Measurements from ENCODE around the gene WDR46.

Gene WDR46

DNA sequence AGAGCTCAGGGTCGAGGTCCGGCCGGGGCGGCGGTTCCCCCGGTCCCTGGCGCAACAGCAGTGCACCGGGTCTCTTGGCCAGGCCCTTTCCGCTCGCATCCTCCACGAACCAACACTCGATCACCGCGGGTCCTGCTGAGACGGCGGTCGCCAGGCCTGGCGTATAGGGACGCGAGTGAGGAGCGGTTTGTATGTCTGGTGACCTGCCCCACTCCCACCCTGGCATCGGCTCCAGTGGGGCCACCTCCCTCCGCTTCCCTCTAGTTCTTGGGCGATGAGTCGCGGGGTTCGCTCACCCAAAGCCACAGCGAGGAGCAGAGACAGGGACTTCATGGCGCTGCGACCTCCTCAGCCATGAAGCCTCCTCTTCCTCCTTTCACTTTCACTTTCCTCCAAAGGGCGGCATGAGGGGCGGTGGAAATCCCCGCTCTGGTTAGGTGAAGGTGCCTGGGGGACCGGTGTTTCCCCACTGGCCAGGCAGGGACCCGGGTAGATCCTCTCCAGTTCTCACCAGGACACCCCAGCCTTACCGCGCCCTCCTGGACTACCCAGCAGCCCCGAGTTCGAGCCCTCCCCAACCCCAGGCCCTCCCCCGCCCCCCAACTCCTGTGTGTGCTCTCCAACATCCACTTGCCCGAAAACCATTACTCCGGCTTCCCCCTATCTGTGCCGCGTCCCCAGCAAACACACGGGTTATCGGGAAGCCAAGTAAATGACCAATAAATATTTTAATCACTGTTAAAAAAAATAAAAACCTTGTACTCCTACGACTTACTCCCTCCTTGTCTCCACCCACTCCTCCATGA is 24.9 kb upstream of the WDR46 start, which contains the start of gene TAPBP:
Gene TAPBP (minus strand): TSS at position 370 of the 806 bp plus-strand sequence. CDS start 37 bp downstream, at position 333.
- peak; percentile 69 to 81 (median 76) for DNase-seq (ENCODE audit: low read depth in 3 of 3)

DNA sequence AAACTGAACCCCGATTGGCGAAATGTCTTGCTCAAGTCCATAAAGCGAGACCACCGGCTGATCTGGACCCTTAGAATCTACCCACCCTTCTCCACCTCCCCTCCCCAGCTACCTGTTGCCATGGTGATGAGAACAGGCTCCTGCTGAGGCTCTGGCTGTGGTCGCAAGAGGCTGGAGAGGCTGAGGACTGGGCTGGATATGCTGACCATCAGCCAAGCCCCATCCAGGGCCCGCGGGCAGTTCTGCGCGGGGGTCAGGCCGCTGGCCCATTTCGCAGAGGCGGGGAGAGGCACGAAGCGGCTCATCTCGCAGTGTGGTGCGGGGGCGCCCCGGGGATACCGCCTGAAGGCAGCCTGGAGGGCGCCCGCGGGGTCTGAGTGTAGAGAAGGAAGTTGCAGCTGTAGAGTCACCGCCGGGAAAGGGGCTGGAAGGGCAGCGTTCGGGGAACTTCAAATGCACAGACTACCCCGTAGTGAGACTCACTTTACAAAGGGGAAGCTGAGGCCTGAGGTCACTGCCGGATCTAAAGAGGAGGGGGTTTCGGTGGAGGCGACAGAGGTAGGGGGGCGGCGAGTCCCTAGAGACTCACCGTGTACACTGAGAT is 24.2 kb upstream of the WDR46 start:
- peak in 1 of 3 experiments; percentile 31 for DNase-seq (ENCODE audit: low read depth in 3 of 3)

DNA sequence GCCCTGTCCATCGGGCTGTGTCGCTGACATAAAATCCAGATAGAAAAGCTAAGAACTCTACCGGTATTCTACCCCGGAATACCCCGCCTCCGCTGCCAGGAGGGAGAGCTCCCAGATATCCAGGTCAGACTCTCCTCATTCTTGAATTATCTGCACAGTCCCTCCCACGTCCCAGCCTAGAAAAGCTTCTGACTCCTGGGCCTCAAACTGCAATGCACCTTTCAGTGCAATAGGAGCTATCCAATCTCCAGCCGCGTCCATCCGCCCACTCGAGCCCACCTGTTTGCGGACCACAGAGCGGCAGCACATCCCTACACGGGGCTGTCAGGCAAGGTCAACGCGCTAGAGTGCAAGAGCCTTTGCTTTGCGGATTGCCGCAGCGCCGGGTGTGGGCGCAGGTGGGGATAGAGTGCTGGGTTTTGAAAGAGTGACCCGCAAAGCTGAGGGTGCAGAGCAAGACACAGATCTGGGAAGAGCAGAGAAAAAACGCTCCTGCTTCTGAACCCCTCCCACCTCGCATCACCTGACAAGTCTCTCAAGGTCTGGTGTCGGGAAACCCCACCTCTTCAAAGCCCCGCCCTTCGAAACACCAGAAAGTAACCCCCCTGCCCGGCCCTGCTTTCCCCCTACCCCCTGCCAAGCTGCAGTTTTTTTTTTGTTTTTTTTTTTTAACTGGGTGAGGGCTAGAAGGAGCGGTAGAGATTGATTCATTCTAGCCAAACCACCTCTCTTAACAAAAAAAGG is 23.5 kb upstream of the WDR46 start:
- DNase-seq (ENCODE audit: low read depth in 3 of 3), result peak; percentile 56 to 74 (median 66)

DNA sequence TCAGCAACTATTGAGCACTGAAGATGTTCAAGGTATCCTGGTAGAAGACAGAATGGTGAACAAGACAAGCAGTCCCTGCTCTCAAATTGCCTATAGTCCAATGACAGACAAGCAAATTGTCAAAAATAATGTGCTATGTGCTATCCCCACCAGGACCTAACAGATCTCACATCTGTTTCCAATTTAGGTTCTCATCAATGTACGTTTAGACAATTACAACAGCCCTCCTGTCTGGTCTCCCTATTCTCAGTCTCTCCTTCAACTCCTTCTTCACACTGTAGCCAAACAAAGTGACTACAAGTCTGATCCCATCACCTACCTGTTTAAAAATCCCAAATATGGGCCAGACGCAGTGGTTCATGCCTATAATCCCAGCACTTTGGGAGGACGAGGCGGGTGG is 17.3 kb upstream of the WDR46 start:
- DNase-seq (ENCODE audit: low read depth in 3 of 3), result no peak

DNA sequence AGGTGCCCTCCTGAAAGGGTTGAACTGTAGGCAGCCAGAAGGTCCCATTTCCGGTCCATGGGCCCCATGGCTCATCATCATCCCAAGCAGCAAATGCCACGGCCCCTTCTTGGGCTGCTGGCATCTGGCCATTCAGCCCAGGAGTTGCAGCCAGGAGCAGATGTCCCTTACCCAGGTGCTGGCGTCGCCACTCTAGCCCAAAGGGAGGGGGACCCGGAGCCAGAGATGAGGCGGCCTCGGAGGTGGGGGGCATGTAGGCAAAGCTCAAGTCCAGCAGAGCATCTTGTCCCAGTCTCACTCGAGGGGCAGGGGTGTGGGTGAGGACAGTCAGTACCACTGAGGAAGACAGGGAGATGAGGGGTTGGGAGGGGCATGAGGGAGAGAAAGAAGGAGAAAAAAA is 16.0 kb upstream of the WDR46 start:
- no peak for DNase-seq (ENCODE audit: low read depth in 3 of 3)

DNA sequence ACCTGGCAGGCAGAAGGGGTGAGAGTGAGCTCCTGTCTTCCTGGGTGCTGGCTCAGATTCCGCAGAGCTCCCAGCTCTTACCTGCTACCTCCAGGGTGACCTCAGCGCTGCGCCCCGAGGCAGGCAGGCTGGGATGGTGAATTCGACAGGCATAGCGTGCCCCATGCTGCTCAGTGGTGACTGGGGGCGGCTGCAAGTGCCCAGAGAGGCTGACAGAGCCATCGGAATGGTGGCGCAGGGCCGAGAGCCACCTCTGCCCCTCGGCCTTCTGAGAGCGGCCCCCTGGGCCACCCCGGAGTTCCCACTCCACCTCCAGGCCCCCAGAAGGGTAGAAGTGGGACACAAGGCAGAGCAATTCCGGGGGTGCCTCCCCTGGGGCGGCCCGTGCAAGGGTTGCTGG is 15.2 kb upstream of the WDR46 start:
- no peak for DNase-seq (ENCODE audit: low read depth in 3 of 3)

DNA sequence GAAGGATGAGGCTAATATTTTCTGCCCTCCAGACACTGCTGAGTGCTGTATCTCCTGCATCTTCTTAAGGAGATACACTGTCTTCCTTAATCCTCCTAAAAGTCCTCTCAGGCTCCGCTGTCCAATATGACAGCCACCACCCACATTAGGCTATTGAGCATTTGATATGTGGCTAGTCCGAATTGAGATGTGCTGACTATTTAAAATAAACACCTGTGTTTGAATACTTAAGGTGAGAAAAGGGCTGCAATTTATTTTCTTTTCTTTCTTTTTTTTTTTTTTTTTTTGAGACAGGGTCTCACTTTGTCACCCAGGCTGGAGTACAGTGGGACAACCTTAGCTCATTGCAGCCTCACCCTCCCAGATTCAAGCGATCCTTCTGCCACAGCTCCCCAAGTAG is 12.8 kb upstream of the WDR46 start:
- DNase-seq (ENCODE audit: low read depth in 3 of 3), result no peak

DNA sequence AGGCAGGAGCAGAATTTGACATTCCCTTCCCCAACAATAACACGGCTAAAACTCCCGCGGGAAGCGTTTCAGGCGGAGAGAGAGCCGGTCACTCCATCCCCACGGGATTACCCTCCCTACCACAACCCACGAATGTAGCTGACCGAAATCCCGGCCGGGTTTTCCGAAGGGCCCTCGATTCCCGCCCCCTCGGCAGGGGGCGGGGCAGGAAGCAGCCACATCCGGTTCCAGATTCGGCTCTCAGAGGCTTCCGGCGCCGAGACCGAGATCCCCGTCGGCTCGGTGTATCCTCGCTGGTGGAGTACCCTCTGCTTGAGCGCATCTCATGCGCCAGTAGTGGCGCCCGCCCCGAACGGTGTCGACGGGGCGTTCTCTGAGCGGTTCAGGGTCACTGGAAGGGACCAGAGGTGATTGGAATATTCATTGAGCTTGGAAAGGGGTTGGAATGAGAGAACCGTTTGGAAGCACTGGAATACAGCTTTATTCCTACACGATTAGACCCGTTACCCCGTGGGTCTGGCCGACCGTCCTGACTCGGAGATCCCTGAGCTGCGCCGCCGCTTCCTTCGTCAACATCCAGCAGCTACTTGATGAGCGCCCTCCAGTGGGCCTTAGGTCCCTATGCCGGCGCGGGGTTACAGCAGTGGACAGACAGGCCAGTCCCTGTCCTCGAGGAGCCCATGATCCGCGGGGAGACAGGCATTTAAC is 10.4 kb upstream of the WDR46 start:
- DNase-seq (ENCODE audit: low read depth in 3 of 3), result peak; percentile 85 to 88 (median 88)

DNA sequence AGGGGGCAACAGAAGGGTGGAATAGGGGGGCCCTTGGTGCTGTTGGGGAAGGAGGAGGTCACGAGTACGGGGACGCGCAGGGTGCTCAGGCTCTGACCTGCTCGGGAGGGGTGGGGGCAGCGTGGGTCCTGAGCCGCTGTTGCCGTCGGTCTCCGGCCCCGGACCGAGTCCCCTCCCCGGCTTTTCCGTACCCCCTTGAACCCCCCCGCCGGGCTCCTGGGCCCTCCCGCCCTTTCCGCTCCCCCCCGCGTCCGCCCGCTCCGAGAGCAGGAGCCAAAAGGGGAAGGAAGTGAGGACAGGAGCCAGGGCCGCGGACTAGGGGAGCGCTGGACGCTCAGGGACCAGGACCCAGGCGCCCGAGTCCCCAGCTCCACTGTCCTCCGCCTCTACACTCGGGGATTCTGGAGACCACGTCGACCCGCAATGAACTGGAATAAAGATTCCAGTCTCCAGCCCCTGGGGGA is 9.8 kb upstream of the WDR46 start, which contains the start of gene RGL2:
Gene RGL2 (minus strand): TSS at position 170 of the 464 bp plus-strand sequence. CDS start 332 bp downstream, outside the sequence.
- peak; percentile 43 to 51 (median 47) for DNase-seq (ENCODE audit: low read depth in 3 of 3)

DNA sequence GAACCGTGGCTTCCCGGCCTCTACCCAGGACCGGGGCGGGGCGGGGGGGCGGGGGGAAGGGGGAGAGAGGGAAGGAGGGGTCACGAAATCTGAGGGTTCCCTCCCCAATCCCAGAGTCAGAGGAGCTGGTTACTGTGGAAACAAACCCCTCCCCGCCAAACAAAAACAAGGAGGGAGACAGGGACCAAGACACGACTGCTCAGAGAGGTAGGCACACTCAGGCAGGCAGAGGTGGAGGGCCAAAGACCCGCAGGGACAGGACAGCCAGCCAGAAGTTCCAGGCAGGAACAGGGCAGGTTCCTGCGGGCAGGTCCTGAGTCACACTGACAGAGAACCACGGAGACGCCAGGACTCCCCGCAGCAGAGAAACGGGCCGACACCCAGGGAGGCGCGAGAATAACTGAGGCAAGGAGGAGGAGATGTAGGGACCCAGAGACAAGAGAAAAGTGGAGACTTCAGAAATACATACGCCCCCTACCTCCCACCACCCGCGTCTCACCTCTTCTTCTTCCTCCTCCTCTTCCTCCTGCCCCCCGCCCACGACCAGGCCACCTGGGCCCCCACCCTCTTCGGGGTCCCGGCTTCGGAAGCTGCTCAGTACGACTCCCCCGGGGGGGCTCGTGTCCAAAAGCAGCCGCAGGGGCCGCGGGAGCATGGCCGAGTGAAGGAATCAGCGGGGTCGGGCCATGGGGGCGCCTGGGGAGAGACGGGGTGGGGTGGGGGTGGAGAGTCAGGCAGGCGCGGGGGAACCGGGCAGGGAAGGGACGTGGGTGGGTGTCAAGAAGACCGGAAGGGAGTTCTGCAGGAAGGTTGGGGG is 9.1 kb upstream of the WDR46 start:
- peak in 1 of 3 experiments; percentile 23 for DNase-seq (ENCODE audit: low read depth in 3 of 3)

DNA sequence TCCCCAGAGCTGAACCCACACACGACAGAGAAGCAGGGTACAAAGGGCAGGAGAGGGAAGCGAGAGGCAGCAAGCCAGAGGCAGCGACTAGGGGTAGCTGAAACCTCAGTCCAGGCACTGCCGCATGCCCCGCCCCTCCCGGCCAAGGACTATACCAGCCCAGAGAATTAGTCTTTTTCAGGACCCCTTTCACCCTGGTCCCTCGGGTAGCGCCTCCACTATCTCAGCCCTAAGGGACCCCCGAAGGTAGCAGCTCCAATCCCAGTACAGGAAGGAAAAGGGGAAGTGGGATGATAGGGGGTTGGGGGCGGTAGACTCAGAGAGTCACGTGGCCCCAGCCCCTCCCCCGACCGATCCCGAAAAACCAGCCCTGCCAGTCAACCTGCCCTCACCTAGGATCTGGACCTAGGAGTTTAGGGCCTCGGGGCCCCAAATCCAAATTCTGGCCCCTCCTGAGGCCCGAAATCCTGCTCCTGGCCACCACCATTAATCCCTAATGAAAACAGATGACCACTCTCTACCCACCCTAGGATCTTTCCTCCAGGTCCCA is 8.4 kb upstream of the WDR46 start:
- no peak for DNase-seq (ENCODE audit: low read depth in 3 of 3)

DNA sequence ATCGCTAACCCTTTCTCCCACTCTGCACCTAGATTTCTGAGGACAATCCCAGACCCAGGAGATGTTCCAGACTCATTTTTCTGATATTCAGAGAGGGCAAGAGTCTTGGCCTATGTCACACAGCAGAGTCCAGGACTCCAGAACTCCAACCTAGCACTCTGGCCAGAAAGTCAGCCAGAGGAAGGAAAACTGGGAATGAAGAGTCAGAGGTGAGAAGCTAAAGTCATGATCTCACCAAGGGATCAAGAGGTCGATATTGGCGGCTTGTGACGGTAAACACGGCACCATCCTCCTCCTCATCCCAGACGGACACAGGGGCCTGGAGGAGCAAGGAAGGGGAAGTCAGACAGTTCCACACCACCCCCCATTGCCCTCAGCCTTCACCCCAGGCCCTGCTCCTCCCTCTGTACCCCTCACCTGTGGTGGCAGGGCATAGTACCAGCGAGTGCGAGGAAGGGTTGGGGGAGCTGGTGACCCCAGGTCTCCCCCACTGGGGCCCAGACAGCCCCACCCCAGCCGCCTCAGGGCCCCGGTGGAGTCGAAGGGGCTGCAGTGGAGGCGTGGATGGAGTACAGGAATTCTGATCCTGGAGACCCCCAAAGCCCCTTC is 7.9 kb upstream of the WDR46 start:
- DNase-seq (ENCODE audit: low read depth in 3 of 3), result no peak

DNA sequence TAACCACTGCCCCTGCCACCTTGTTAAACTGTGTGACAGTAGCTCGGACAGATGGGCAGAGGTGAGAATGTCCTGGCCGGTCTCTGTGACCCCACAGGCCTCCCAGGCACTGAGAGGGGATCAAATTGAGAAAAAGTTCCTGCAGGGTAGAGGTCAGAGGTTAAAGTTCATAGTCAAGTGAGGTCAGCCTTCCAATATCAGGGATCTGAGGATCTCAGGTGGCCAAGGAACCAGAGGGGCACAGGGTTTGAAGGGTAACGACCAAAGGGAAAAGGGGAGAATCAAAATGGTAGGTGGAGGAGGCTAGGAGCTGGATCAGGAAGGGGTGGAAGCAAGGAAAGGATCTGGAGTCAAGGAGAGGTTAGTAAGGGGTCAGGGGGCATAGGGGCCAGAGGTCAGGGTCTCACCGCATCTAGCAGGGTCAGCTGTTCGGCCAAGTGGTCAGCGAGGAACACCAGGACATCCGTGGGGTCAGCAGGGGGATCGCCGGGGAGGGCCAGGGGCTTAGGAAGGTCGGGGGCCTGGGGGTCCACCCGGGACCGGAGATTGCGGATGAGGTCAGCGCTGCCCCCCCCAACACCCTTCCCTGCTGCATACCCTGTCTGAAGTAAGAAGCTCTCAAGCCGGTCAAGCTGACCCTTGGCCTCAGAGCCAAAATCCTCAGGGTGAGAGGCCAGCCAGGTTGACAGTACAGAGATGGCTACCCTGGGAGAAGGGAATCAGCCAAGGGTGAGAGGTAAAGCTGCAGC is 6.8 kb upstream of the WDR46 start:
- no peak for DNase-seq (ENCODE audit: low read depth in 3 of 3)

DNA sequence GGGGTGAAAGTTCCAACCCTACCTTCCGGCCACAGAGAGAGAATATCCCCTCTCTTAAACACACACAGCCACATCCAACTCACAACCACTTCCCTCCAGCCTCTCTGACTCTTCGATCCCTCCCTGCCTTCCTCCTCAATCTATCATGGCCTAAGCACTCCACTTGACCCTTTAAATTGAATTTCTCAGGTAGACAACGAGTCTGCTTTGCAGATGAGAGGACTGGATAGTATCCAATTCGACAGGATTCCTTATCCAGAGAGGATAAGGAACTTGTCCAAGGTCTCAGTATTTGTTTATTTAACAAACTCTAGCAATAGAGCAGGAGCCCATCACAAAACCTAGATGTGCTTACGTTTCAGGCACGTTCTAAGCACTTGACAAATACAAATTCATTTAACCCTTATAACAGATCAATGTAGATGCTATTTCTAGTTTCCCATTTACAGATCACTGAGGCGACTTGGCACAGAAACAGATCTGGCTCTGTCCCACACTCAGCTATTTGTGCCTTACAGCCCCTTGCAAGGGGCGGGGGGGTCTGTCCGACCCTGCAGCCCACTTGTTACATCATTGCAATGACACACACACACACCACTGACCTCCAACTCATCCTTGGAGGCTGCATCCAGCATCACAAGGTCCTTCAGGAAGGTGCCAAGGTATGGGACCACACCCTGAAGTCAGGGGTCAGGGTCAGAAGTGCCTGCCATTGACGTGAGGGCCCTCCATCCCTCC is 5.2 kb upstream of the WDR46 start:
- no peak for DNase-seq (ENCODE audit: low read depth in 3 of 3)

DNA sequence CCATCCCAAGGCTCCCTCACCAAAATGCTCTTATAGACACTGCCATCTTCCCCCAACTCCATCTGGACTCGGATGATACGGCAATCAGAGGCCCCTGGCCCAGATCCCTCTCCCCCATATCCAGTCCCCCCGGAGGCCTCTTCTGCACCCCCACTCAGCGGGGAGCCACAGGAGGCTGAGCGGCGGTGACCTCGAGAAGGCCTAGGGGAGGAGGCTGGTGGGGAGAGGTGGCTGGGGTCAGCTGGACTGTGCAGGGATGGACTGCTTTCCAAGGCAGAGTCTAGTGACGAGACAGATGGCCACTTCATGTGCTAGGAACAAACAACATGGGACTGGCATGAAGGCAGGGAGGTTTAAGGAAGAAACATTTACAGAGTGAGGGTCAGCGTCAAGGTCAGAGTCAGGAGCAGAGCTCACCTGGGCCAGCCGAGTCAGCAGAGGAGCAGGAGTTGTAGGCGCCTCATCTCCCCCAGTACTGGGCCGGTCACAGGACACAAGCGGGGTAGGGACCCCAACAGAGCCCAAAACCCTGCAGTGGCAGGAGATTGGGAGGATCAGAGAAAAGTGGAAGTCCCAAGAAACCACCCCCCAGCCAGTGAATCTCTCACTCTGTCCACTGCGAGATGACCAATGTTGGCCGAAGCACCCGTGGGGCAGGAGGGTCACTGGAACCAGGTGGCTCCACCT is 4.1 kb upstream of the WDR46 start:
- DNase-seq (ENCODE audit: low read depth in 3 of 3), result no peak

DNA sequence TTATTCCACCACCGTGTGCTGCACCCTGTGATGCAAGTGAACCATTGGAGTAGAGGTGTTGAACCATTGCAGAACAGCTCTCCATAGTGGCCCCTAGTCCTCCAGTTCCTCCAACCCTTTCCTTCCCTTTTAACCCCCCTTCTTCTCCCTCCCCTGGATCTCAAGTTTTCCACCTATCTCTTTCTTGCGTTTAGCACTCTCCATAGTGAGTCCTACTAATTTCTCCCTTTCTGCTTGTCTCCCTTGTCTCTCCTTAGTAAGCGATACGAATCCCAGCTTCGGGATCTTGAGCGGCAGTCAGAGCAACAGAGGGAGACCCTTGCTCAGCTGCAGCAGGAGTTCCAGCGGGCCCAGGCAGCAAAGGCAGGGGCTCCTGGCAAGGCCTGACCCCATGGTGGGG is 1.4 kb upstream of the WDR46 start:
- DNase-seq (ENCODE audit: low read depth in 3 of 3), result no peak

DNA sequence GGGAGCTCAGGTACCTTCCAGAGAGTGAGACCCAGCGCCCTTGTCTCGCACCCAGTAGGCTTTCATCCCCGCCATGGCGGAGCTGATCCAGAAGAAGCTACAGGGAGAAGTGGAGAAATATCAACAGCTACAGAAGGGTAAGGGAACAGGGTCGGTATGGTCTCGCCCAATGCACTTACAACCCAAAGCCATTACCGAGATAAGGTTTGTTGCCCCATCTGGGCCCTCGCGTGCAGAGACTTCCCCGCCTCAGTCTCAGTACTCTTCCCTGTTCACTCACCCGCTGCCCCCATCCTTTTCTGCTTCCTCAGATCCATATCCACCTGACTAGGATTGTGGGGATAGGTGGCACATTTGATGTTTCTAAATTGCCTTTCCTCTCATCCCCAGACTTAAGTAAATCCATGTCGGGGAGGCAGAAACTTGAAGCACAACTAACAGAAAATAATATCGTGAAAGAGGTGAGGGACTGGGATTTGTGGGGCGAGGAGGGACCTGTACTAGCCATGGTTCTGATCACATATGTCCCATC is 811 bp upstream of the WDR46 start:
- no peak for DNase-seq (ENCODE audit: low read depth in 3 of 3)
